NCI-H748 treated with DMSO at 0.1 percent for 48 hours (cell line): ENCODE data around the gene ADCY2.
A peak's percentile ranks its signal among the peaks of the same experiment; 100 is the strongest.

Source experiments
- DNase-seq: peaks from one replicate; lab custom pipeline; 2025; lab: John Stamatoyannopoulos, UW

Gene ADCY2

DNA sequence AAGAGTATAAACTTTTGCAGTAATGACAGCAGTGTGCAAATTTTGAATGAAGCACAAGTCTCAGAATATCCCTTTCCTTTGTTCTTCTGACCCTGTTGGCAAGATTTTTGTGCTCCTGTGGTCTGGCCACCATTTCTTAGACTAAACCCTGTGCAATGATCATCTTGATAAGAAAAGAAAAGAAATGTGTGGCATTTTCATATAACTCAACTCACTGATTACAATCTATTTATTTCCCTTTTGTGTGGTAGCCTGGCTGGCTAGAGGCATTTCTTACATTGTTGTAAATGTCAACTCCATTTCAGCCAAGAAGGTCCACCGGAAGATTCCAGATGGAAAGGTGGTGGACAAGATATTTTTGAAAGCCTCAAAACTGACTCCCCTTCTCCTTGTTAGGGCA lies 41.9 kb downstream of the ADCY2 start:
- DNase-seq, result no peak

DNA sequence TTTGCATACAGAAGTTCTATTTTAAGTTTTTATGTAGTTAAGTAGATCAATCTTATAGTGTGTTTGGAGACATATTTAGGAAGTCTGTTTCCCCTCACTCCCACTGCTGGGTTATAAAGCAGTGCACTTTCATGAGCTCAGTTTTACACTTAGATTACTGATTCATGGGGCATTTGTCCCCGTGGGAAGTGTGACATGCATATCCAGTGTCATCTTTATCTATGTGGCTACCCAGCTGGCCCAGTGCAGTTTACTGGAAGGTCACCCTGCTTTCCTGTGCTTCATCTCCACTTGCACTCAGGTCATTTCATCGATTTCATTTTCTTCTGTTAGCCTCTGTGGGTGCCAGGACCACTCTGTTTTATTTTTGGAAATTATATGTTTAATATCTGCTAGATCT lies 49.1 kb downstream of the ADCY2 start:
- no peak for DNase-seq

DNA sequence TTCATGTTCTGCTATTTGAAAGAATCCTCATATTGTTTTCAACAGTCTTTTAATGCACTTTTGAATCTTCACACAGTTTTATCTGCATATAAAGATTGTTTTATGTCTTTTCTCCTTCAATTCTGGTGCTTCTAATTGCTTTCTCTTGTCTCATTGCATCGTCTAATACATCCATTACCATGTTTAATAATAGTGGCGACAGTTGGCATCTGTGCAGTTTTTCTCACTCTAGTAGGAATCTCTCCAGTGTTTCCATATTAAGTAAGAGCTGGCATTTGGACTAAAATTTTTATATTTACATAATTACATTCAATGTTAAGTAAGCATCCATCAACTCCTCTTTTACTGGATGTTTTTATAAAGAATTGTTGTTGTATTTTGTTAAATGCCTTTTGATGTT lies 49.9 kb downstream of the ADCY2 start:
- no peak for DNase-seq

DNA sequence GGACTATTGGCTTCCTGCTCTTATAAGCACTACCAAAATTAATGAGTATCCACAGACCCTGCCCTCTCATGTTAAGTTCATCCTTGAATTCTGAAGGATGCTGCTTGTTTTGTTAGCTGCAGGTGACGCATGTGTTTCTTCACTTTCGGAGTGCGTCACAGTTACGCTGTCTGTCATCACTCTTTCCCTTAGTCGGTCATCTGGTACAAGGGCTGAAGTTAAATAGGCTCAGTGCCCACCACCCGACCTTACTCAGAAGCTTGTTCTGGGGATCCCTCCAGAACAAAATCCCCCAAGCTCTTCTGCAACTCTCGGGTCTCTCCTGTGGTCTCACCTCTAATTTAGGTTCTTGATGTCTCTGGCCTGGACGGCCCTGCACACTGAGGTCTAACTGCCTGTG lies 51.0 kb downstream of the ADCY2 start:
- DNase-seq, result no peak

DNA sequence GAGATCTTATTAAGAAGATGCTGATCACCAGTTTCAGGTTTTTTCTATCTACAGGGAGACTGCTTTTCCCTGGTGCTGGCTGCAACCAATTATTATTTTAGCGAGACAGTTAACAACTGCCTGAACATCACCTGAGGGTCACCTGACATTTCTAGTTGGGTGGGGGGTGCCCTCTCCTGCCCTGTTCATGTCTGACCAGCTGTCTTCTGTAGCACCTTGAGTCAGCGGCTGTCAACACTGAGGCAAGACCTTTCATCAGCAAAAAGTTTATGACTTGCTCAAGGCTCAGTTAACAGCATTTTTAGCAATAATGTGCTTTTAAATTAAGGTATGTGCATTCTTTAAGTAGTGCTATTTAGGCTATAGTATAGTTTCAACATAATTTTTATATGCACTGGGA lies 58.0 kb downstream of the ADCY2 start:
- DNase-seq, result no peak

DNA sequence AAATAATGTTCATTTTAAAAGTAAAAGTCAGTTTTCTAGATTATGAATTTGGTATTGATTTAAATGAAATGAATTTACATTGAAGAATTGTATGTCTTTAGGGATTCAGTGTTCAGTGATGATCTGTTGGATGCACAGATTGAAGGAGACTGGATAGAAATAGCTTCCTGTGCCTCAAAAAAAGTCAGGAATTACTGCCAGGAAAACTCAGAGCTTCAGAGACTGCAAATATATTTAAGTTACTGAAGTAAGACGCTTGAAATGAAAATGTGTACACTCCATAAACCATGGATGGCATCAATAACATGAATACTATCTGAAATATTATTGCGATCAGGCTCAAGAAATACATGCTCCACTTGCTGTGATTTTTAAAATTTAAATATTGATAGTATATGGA lies 60.3 kb downstream of the ADCY2 start:
- no peak for DNase-seq

DNA sequence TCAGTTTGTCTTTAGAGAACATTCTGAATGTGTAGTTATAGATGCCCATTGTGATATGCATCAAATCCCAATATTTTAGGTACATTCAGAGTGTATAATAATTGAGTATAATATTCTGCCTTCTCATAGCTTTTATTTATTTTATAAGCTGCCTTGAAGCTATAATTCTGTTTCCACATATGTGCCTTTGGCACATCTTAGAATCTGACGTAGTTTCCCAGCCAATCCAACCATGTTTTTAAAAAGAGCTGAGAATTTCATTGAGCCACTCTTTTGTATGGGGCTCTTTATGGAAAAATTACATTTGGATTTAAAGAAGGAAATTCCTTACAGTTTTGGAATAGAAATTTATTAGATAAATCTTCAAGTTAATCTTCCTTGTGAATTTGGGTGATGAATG lies 65.4 kb downstream of the ADCY2 start:
- no peak for DNase-seq

DNA sequence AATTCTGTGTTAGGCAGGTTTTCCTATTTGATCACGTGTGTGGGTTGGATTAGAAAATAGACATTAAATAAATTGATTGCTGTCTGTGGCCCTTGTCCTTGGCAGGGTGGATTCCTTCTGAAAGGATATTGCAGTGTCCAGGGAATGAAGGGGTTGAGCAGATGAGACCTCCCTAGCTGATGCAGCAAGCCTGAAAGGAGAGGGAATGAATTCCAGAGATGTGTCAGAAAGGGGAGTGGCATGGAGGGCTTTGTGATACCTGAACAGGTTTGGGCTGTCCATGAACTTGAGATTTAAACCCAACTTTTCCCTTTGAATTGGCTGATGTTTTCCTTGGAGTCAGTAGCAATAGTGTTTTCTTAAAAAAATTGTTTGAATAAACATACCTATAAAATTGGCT lies 66.8 kb downstream of the ADCY2 start:
- DNase-seq, result no peak

DNA sequence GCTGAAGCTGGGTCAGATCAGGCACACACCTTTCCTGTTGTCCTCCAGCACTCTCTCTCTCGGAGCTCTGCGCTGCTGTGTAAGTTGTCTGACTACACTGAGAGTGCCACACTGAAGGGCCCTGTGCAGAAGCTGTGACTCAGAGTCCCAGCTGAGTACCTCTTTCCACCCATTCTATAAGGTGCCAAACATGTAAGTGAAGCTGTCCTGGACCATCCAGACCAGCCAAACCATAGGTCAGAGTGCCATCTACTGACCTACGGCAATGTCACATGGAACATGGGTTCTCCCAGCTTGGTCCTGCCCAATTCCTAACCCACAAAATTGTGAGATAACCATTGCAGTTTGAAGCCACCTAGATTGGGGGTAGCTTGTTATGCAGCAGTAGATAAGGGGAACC lies 68.2 kb downstream of the ADCY2 start:
- no peak for DNase-seq

DNA sequence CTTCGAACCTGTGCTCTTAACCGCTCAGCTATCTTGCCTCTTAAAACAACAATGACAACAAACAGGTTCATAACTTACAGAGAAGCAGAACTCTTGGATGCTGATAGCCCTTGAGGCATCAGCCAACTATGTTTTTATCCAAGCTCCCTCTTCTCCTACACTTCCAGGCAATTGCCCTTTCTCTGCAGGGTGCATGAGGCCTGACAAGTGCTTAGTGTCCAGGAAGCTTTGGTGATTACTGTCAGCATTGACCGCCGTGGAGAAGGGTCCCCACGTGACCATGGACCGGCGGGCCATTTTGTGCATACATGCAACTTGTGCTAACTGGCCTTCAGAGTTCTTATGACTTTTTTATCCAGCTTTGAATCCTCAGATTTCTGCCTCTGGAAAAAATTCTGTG lies 71.2 kb downstream of the ADCY2 start:
- DNase-seq, result no peak

DNA sequence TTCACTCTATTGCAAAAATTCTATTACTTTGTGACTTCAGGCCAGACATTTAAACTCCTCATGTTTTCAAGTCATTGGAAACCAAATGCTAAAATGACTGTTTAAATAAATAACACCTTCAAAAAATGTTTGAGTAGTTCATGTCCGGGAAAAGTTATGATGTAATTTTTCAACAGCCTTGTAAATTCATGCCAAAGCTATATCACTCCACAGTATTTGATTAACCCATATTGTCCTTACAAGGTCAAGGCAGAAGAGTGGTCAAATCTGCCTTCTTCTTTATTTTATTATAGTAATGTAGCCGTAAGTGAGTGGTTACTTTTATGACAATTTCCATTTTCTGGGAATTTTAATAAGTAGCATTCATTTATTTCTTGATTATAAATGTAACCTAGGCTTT lies 72.8 kb downstream of the ADCY2 start:
- DNase-seq, result no peak

DNA sequence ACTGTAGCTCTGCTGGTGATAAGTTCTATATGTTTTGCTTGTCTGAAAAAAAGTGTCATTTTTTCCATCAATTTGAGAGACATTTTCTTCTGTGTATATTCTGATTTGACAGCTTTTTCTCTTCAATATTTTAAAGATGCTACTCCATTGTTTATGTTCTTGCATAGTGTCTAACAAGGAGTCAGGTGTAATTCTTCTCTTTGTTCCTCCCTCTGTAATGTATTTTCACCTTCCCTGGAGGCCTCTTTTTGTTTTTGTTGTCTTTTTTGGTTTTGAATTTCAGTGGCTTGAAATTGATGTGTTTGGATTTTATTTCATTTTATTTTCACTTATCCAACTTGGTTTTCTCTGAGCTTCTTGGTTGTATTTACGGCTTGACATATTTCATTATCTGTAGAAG lies 75.8 kb downstream of the ADCY2 start:
- no peak for DNase-seq

DNA sequence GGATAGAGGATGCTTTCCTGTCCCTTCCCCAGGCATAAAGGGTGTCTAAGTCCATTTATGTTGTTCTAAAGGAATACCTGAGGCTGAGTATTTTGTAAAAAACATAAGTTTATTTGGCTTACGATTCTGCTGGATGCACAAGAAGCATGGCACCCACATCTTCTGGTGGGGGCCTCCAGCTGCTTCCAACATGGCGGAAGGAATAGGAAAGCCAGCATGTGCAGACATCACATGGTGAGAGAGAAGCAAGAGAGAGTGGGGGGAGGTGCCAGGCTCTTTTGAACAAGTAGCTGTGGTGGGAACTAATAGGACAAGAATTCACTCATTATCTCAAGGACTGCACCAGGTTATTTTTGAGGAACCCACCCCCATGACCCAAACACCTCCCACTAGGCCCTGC lies 77.2 kb downstream of the ADCY2 start:
- no peak for DNase-seq

DNA sequence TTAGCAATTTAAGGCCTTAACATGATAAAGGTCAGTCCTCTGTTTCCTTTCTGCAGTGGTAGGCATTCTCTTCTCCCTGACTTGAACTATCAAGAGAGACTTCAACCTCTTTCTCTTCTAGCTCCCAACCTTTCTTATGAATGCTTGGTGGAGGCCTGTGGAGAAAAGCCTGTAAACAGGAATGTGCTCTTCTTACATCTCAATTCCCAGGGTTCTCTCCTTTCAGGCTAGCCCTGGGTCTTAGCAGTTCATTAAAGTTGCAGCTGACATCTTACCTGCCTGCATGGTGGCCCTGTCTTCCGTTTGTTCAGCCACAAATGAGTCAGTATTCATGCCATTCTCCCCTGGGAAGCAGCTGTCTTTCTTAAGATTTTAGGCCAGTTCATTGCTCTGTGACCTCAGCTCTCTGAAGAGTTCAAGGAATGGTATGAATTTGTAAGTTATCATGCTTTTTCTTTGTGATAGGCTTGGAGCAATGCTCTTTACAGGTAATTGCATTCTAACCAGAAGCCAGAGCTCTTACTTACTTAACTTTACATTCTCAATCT lies 77.8 kb downstream of the ADCY2 start:
- no peak for DNase-seq

DNA sequence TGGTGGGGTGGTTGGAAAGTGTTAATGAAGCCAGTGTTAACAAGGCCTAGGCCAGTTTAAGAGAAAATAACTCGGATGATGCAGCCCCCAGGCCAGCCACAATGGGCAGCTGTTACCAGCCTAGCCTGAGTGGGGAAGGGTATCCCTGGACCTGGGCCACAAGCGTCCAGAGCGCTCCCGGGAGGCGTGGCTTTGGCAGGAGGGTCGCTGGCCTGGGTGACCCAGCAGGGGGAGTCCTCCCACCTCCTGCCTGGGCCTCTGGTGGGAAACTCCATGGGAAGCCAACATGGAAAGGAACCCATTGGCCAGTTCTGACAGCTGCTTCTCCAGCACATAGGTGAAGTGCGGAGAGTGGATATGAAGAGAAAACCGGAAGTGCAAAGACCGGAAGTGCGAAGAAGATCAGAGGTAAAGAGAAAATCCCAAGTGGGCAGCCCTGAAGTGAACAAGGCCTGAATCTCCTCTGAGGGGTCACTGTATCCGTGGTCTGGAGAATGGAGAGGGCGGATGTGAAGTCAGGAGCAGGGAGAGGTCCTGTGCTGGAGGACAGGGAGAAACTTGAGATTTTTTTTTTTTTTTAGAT lies 79.0 kb downstream of the ADCY2 start:
- no peak for DNase-seq

DNA sequence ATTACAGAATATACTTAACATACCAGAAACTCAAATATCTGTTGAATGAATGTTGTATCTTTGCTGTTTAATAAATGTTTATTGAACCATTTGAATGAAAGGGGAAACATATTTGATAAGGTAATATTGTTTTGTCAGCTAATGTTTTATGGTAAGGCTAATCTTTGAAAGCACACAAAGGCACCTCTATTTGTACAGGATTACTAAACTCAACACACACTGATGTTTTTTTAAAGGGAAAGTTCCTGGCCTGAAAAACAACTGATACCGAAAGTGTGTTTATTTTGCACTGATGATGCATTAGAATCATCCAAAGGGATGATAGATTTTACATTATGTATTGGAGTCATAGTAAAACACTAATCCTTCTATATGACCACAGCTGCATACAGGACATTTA lies 82.5 kb downstream of the ADCY2 start:
- peak; percentile 48 for DNase-seq

DNA sequence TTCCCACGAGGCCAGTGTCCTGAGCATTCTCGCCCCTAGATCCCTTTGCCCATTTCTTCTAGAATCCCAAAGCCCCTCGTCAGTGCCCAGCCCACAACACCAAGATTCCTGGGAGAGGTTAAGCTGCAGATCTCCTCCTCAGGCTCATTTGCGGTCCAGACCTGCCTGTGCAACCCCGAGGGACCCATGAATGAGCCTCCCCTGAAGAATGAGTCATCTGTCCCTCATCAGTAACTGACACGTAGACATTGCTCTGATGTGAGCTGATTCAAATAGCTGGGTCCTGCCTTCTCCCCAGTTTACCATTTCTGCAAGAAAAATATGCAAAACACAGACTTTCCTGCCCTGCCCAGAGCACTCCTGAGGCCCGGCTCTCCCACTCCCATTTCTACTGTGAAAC lies 92.8 kb downstream of the ADCY2 start:
- no peak for DNase-seq

DNA sequence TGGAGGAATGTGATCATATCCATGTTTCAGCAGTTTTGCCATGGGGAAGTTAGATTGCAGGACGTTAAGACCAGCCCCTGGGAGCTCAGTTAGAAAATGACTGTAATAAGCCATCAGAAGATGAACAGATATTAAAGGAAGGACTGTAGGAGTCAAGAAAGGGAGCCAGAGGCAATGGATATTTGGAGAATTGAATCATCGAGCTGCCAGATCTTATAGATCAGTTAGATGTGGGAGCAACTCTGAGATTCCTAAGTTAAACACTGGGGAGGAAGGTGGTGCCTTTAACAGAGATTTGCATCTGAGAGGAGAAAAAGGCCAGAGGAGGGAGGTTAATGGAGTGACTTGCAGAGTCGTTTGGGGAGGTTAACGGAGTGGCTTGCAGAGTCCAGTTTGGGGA lies 96.4 kb downstream of the ADCY2 start:
- DNase-seq, result no peak

DNA sequence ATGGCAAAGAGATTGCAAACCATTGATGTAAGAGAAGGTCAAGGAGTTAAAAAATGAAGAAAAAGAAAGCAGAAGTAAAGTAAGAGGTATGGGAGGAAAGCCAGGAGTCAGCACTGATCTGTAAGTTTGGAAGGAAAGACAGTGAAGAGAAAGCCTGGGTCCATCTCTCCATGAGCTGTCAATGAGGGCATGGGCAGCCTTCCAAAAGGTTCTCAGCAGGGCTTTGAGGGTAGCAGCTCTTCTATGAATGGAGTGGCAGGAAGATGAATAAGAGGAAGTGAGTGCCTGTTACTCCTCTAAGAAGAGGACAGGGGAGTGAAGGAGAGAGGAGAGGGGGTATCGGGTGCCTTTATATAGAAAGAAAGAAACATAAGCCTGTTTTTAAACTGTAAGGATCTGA lies 97.1 kb downstream of the ADCY2 start:
- no peak for DNase-seq

DNA sequence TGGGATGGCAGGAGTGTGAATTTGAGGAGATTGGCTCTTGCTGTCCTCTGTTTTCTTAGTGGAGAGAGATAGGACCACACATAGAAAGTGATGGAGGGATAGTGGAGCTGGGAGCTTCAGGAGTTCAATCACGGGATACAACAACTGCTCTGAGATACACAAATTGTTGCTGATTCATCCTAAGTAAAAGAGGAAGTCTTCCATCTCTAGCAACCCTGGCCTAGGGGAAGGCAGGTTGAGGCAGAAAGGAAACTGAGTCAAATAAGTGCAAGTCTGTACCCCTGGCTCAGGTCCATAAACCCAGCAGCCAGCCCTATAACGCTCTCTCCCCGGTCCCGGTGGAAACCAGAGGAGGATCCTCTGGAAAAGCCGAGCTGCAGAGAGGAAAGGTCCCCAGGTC lies 97.7 kb downstream of the ADCY2 start:
- no peak for DNase-seq

DNA sequence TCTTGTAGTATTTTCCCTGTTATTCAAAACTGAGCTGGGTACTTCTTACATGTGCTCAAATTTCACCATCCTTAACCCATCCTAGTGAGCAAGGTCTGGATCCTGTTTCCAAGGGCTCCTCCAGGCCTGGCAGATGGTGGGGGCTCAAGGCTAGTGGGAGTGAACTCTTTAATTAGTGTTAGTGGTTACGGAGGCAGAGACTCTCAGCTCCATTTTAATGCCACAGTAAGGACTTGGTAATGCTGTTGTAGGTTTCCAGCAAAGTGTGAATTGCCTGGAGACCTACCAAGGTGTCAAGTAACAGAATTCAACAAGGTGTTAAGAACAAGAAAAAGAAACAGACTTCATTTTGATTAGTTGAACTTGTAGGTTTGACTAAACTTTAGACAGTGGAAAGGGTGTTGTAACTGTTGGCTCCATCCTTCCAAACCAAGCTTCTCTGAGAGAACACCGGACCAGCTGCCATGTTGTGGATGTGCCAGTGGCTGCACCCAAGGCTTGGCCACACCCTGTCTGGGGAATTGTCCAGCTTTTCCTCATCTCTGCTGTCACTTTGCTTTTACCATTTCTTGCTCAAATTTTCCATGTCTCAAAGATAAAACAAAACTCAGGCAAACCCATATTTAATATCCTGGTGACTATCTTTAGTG lies 98.7 kb downstream of the ADCY2 start:
- DNase-seq, result no peak

DNA sequence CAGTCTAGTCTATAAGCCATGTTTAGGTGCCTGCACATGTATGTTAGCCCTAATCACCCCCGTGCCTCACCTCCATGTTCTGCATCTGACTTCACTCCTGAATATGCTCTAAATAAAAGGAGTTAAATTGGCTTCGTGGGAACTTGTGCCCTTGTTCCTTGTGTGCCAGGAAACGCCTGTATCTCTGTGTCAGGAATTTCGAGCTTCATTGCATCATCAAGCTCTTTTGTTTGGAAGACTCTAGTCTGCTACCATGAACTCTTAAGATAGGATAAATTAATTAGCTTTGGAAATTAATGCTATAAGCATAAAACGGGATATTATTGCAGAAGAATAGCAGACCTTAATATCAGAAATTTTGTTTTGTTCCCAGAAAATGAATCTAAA lies 99.2 kb downstream of the ADCY2 start:
- no peak for DNase-seq

DNA sequence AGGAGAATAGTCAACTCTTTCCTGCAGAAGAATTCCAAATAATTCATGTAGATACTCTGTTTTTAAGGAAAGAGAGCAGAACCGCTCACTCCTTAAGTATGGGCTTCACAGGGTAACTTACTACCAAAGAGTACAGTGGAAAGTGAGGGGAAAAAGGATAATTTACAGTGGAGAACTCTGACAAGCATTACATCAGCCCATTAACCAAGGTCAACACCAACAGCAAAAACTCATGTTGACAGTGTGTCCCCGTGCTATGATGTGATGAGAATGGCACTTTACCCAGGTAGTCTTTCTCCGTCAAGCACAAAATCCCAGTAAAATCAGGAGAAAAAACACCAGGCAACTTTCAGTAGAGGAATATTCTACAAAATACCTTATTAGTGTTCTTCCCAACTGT lies 104.3 kb downstream of the ADCY2 start:
- DNase-seq, result no peak

DNA sequence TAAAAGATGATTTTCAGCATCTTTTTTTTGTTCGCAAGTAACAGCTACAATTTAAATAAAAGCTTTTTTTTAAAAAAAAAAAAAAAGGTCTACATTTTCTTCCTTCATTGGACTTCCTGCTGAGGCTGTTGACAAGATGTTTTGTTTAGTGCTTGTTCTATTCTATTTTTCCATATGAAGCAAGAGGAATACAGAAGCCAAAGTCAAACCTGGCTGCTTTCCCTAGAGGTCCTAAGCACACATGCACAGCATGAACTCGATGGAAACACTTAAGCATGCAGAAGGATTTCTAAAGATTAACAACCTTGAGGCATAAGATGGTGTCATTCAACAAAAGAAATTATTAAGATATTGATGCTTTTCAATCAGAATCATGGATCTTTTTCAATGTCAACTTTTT lies 105.1 kb downstream of the ADCY2 start:
- DNase-seq, result no peak
